WTC11 (cell line): ENCODE measurements around the gene SCN8A. TPM values are rescaled to one million over a fixed set of nuclear protein-coding genes. Genes with fewer than 3 reads are reported as not detected.

Source experiments
- ATAC-seq: fragments of 200-7000 bp; cut with Tn5 transposase; 2 replicates; pipeline ENCODE4 v1.10.0; 2021; ENCODE audit warnings: mild to moderate bottlenecking, moderate library complexity
- CTCF ChIA-PET: fragments of 300-600 bp; sonication (Branson Sonifier 250); formaldehyde crosslinking; loops from one replicate; lab custom pipeline; 2021; ENCODE audit warnings: antibody characterized with exemption; lab: Charles Lee
- POLR2A ChIA-PET: fragments of 350-600 bp; sonication (Branson Sonifier 250); formaldehyde crosslinking; loops from one replicate; lab custom pipeline; 2021; ENCODE audit warnings: antibody characterized with exemption; lab: Charles Lee
- DNase-seq: peaks from one replicate; pipeline ENCODE4 v3.0.0; 2021; ENCODE audit warnings: low spot score
- H3K27ac Mint-ChIP-seq: 2 replicates; pipeline ENCODE4 v1.8.0; 2021; ENCODE audit warnings: mixed read lengths
- H3K27me3 Mint-ChIP-seq: 2 replicates; pipeline ENCODE4 v1.8.0; 2021; ENCODE audit warnings: low read depth, mild to moderate bottlenecking, moderate library complexity, mixed read lengths
- H3K36me3 Mint-ChIP-seq: 2 replicates; pipeline ENCODE4 v1.8.0; 2021; ENCODE audit warnings: mixed read lengths
- H3K4me1 Mint-ChIP-seq: 2 replicates; pipeline ENCODE4 v1.8.0; 2022; ENCODE audit warnings: mixed read lengths
- H3K4me3 Mint-ChIP-seq: 2 replicates; pipeline ENCODE4 v1.8.0; 2021; ENCODE audit warnings: mild to moderate bottlenecking, moderate library complexity, mixed read lengths
- H3K9me3 Mint-ChIP-seq: 2 replicates; pipeline ENCODE4 v1.8.0; 2021; ENCODE audit warnings: mixed read lengths
- ARID4B ChIP-seq: sonication (generic); formaldehyde crosslinking; IDR thresholded peaks from 2 replicates; pipeline ENCODE4 v1.8.0; 2023; ENCODE audit warnings: missing genetic modification reagents, mild to moderate bottlenecking, borderline replicate concordance
- ATF6 ChIP-seq: sonication (generic); formaldehyde crosslinking; IDR thresholded peaks from 2 replicates; pipeline ENCODE4 v1.8.1; 2023; ENCODE audit warnings: mild to moderate bottlenecking, missing genetic modification reagents
- CDX4 ChIP-seq: fragments of 250-450 bp; sonication (Bioruptor Pico); IDR thresholded peaks from 2 replicates; pipeline ENCODE4 v1.9.0; 2021; ENCODE audit warnings: moderate library complexity, mild to moderate bottlenecking, inconsistent platforms, borderline replicate concordance
- ELF4 ChIP-seq: sonication (generic); formaldehyde crosslinking; IDR thresholded peaks from 2 replicates; pipeline ENCODE4 v1.8.1; 2022; ENCODE audit warnings: low read depth, mild to moderate bottlenecking, moderate library complexity, missing genetic modification reagents
- FOXP4 ChIP-seq: sonication (generic); formaldehyde crosslinking; IDR thresholded peaks from 2 replicates; pipeline ENCODE4 v1.8.0; 2022; ENCODE audit warnings: mild to moderate bottlenecking, missing genetic modification reagents
- HMGXB4 ChIP-seq: sonication (generic); formaldehyde crosslinking; IDR thresholded peaks from 2 replicates; pipeline ENCODE4 v1.8.1; 2023; ENCODE audit warnings: mild to moderate bottlenecking, moderate library complexity, missing genetic modification reagents
- MXD4 ChIP-seq: fragments of 250-450 bp; sonication (Bioruptor Pico); IDR thresholded peaks from 2 replicates; pipeline ENCODE4 v1.8.0; 2021; ENCODE audit warnings: mild to moderate bottlenecking, moderate library complexity, borderline replicate concordance
- MYBL2 ChIP-seq: sonication (generic); formaldehyde crosslinking; IDR thresholded peaks from 2 replicates; pipeline ENCODE4 v1.8.1; 2023; ENCODE audit warnings: mild to moderate bottlenecking, moderate library complexity, missing genetic modification reagents
- PRRX2 ChIP-seq: fragments of 250-450 bp; sonication (Bioruptor Pico); IDR thresholded peaks from 2 replicates; pipeline ENCODE4 v1.8.0; 2021; ENCODE audit warnings: mild to moderate bottlenecking
- SMAD4 ChIP-seq: sonication (generic); formaldehyde crosslinking; IDR thresholded peaks from 2 replicates; pipeline ENCODE4 v1.8.0; 2022; ENCODE audit warnings: mild to moderate bottlenecking, missing genetic modification reagents
- TEAD4 ChIP-seq: sonication (generic); formaldehyde crosslinking; IDR thresholded peaks from 2 replicates; pipeline ENCODE4 v1.8.0; 2022; ENCODE audit warnings: mild to moderate bottlenecking, missing genetic modification reagents
- USF1 ChIP-seq: sonication (generic); formaldehyde crosslinking; IDR thresholded peaks from 2 replicates; pipeline ENCODE4 v1.8.0; 2022; ENCODE audit warnings: mild to moderate bottlenecking, missing genetic modification reagents
- ZBTB21 ChIP-seq: sonication (generic); formaldehyde crosslinking; IDR thresholded peaks from 2 replicates; pipeline ENCODE4 v1.8.1; 2023; ENCODE audit warnings: mild to moderate bottlenecking, missing genetic modification reagents, borderline replicate concordance
- ZNF138 ChIP-seq: sonication (generic); formaldehyde crosslinking; conservative IDR thresholded peaks from 2 replicates; pipeline ENCODE4 v1.8.1; 2022; ENCODE audit warnings: mild to moderate bottlenecking, moderate library complexity, missing genetic modification reagents
- ZNF425 ChIP-seq: fragments of 250-450 bp; sonication (Bioruptor Pico); conservative IDR thresholded peaks from 2 replicates; pipeline ENCODE4 v1.9.0; 2021; ENCODE audit warnings: mild to moderate bottlenecking
- total RNA-seq: library from RNA; stranded (reverse); gene quantifications from 3 replicates; pipeline ENCODE4 v1.2.3, GENCODE V29; 2021

The SCN8A gene
- total RNA-seq, 1 experiment from 2014 or later, result 14.4 TPM

GRCh38 chr12:51827925-51828818 is 237.1 kb downstream of the SCN8A start:
- H3K36me3 Mint-ChIP-seq, result no peaks in the 10 kb centered on the region
- H3K4me1 Mint-ChIP-seq, result peaks cover 46% of the 10 kb centered on the region
- ChIA-PET POLR2A (interaction anchor here (0.9 to 1.0 kb wide), 2 partner anchors 28 to 36 kb away, joined by 3 read pairs; no protein-coding TSS in a partner anchor), CTCF (interaction anchor here (0.8 to 5.1 kb wide), 11 partner anchors 7 to 296 kb away, joined by 3 to 49 read pairs (median 6); no protein-coding TSS in a partner anchor)
- no peak overlapping the region for H3K27ac Mint-ChIP-seq
- TF ChIP-seq ELF4 (CRISPR knock-in tag), result no peak
- TF ChIP-seq USF1 (CRISPR knock-in tag), result no peak
- TF ChIP-seq SMAD4 (CRISPR knock-in tag), result no peak
- no peak for TF ChIP-seq PRRX2
- no peak for TF ChIP-seq ZNF138 (CRISPR knock-in tag)
- TF ChIP-seq ARID4B, result no peak
- TF ChIP-seq TEAD4 (CRISPR knock-in tag), result no peak
- no peak for TF ChIP-seq ATF6
- TF ChIP-seq ZBTB21, result no peak
- no peak for TF ChIP-seq FOXP4 (CRISPR knock-in tag)
- TF ChIP-seq CDX4 (CRISPR knock-in tag), result no peak
- TF ChIP-seq ZNF425 (CRISPR knock-in tag), result no peak
- TF ChIP-seq MYBL2 (CRISPR knock-in tag), result no peak
- no peak for TF ChIP-seq HMGXB4 (CRISPR knock-in tag)
- TF ChIP-seq MXD4 (CRISPR knock-in tag), result no peak
- ATAC-seq (no peak), DNase-seq (no peak)
- no peaks in the 10 kb centered on the region for H3K9me3 Mint-ChIP-seq
- H3K4me3 Mint-ChIP-seq, result no peak overlapping the region
- H3K27me3 Mint-ChIP-seq, result peaks cover 4% of the 10 kb centered on the region
